Ovary (tissue), 9 donors: ENCODE results near the gene GNAI3. TPM values are rescaled to one million over a fixed set of nuclear protein-coding genes. Genes with fewer than 3 reads are reported as not detected.

ENCODE experiments used
- DNase-seq, 5 donors: peaks; one replicate each; pipeline ENCODE4 v3.0.0-alpha.2; 2019 to 2020
- H3K27ac ChIP-seq, 2 donors: fragments of 200-600 bp; one replicate each; pipeline versions ENCODE4 v1.5.1 to v1.8.0; 2019 to 2022
- H3K27me3 ChIP-seq: fragments of 200-600 bp; one replicate; pipeline ENCODE4 v1.8.0; 2022
- H3K36me3 ChIP-seq: fragments of 200-600 bp; sonication (generic); one replicate; pipeline ENCODE4 v1.5.1; 2019
- H3K4me1 ChIP-seq: one replicate; pipeline ENCODE4 v1.8.1; 2013; ENCODE audit warnings: mild to moderate bottlenecking, moderate library complexity; ENCODE audit not compliant: insufficient read depth
- H3K4me3 ChIP-seq: fragments of 200-600 bp; sonication (generic); one replicate; pipeline ENCODE4 v1.5.1; 2017
- H3K9me3 ChIP-seq, 2 donors: fragments of 200-600 bp in 1 of 2; sonication (generic) in 1 of 2; one replicate each; pipeline versions ENCODE4 v1.5.1 to v1.8.1; 2013 to 2019; ENCODE audit warnings: mild to moderate bottlenecking in 1 of 2, moderate library complexity in 1 of 2
- EP300 ChIP-seq: sonication (generic); formaldehyde crosslinking; IDR thresholded peaks from one replicate; pipeline ENCODE4 v1.6.1; 2017; ENCODE audit warnings: antibody characterized with exemption
- POLR2A ChIP-seq: fragments of 450-650 bp; IDR thresholded peaks from one replicate; pipeline ENCODE4 v1.6.1; 2017; ENCODE audit warnings: antibody characterized with exemption, mild to moderate bottlenecking, moderate library complexity
- WGBS, 3 donors: extraction: QIAGEN DNeasy Blood & Tissue Kit in 1 of 3; methylation state at CpG; one replicate each; pipeline versions ENCODE4 v1.1.5 to v1.1.7; 2013 to 2017; 5-methylcytosine and 5-hydroxymethylcytosine counted together
- intact Hi-C, 4 donors: fragments of 100-400 bp; cut with DNase I; formaldehyde crosslinking; loops; one replicate each; pipeline versions ENCODE4 v1.11.0 to v1.15.1; 2022 to 2023
- polyA plus RNA-seq, 2 donors: library from polyadenylated mRNA; stranded (reverse); fragments of 200-250 nt in 1 of 2; fragments of 350-450 nt in 1 of 2; fragmentation: Illumina TruSeq in 1 of 2; extraction: RNeasy Lipid Tissue Mini Kit (QIAGEN cat#74804) in 1 of 2; gene quantifications; one replicate each; pipeline ENCODE4 v1.2.3, GENCODE V29; 2013 to 2014
- total RNA-seq, 7 donors: library from RNA; depleted of rRNA in 2 of 7; stranded (reverse); fragments of >200 nt in 2 of 7; fragmentation: NEBNext Ultra II Directional in 3 of 7; extraction: Animal tissue kit (Norgen Biotek cat#: 25700) in 3 of 7; gene quantifications; one replicate each; pipeline versions ENCODE4 v1.1.0 to v1.2.4, GENCODE V29; 2016 to 2023
- TF ChIP-seq, protein P1 (sequence below), 3 donors: fragments of 450-650 bp in 2 of 3; fragments of 200-600 bp in 1 of 3; IDR thresholded peaks; one replicate each; pipeline versions ENCODE4 v1.5.1 to v1.8.0; 2016 to 2022; ENCODE audit warnings: antibody characterized with exemption in 3 of 3, mild to moderate bottlenecking in 1 of 3
- donor health status: DM: no; HTN: no; CAD: no; lungs with moderate emphysema.
- donor health status: DM: no; HTN: no; CAD: no.
- donor health status: Bipolar disorder and iron deficiency.
- donor health status: DM: yes; HTN: yes; CAD: no.
- donor health status: DM: no; HTN: no; CAD: no.
- donor health status: DM: yes; HTN: yes; CAD: no.

The GNAI3 gene
- total and polyA plus RNA-seq, 9 donors: 3.0 to 6.2 (median 4.8) TPM

DNA sequence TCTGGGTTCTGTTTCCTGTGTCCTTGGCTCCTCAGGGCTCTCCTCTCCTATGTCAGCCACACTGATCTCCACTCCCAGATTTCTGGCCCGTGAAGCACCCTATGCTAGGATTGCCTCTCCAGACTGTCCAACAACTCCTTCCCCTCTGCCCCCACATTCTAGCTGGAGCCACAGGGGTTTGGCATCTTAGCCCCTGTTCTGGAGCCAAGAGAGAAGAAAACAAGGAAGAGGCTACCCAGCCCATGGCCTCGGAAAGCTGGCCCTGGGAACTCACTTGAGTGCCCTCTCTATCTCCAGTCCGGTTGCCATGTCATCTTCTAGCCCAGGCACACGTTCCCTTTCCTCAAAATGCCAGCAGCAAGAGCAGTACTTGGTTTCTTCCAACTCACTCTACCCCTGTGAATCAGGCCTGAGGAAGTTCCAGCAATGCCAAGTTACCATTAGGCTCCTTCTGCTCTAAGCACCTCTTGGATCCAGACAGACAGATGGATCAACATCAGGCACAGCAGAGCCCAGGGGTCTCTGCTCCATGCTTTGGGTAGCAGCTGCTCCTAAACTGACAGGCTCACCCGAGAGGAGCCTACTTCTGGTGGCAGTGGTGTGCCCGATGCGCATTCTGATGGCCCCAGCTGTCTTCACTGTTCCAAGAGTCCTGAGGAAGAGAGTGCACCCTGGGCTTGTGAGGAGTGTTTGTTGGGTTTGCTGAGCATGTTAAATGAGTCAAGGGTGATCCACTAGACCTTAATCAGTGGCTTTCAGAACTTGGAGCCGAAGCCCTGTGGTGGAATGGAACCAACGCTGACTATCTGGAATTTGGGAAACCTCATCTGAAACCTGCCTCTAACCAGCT is 20.3 kb upstream of the GNAI3 start:
- TF ChIP-seq EP300 (no peak), POLR2A (no peak)
- TF ChIP-seq, protein P1, sequence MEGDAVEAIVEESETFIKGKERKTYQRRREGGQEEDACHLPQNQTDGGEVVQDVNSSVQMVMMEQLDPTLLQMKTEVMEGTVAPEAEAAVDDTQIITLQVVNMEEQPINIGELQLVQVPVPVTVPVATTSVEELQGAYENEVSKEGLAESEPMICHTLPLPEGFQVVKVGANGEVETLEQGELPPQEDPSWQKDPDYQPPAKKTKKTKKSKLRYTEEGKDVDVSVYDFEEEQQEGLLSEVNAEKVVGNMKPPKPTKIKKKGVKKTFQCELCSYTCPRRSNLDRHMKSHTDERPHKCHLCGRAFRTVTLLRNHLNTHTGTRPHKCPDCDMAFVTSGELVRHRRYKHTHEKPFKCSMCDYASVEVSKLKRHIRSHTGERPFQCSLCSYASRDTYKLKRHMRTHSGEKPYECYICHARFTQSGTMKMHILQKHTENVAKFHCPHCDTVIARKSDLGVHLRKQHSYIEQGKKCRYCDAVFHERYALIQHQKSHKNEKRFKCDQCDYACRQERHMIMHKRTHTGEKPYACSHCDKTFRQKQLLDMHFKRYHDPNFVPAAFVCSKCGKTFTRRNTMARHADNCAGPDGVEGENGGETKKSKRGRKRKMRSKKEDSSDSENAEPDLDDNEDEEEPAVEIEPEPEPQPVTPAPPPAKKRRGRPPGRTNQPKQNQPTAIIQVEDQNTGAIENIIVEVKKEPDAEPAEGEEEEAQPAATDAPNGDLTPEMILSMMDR (IDR thresholded peaks at IDR 0.05): no peak
- Histone ChIP-seq H3K27me3 (no peaks in the 10 kb centered on the region), H3K27ac (no peak overlapping the region), H3K9me3 (no peaks in the 10 kb centered on the region), H3K4me3 (no peak overlapping the region), H3K36me3 (no peaks in the 10 kb centered on the region), H3K4me1 (peaks cover 3% of the 10 kb centered on the region)
- WGBS, 3 donors: 78 to 82% (median 80%) methylated on average over 9 of the region's 9 CpGs
- DNase-seq: no peak
- intact Hi-C loops: no loop called here

DNA sequence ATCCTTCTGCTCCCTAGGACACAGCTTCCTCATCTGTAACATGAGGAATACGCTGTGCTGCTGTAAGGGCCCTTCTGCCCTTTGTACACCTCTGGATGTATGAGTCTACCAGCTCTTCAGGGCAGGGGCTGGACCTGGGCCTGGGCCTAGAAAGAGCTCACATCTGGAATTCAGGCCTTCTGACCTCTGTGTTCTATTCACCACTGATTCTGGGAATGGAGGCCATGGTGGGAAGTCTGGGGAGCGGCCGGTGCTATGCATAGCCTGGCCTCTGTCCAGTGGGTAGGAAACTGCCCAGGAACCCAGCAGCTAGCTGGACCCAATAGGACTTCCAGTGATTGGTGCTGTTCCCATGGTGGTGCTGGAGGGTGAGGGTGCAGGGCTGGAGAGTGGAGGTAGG is 19.7 kb upstream of the GNAI3 start:
- H3K27ac ChIP-seq: no peak overlapping the region
- 66 to 83% (median 81%) methylated on average over 3 of the region's 3 CpGs for WGBS, 3 donors
- TF ChIP-seq, protein P1 (IDR thresholded peaks at IDR 0.05): no peak
- TF ChIP-seq EP300 (no peak), POLR2A (no peak)
- no peaks in the 10 kb centered on the region for H3K9me3 ChIP-seq
- H3K27me3 ChIP-seq: no peaks in the 10 kb centered on the region
- DNase-seq: no peak
- intact Hi-C loops: no loop called here
- no peaks in the 10 kb centered on the region for H3K36me3 ChIP-seq
- no peak overlapping the region for H3K4me3 ChIP-seq
- peaks cover 3% of the 10 kb centered on the region for H3K4me1 ChIP-seq

DNA sequence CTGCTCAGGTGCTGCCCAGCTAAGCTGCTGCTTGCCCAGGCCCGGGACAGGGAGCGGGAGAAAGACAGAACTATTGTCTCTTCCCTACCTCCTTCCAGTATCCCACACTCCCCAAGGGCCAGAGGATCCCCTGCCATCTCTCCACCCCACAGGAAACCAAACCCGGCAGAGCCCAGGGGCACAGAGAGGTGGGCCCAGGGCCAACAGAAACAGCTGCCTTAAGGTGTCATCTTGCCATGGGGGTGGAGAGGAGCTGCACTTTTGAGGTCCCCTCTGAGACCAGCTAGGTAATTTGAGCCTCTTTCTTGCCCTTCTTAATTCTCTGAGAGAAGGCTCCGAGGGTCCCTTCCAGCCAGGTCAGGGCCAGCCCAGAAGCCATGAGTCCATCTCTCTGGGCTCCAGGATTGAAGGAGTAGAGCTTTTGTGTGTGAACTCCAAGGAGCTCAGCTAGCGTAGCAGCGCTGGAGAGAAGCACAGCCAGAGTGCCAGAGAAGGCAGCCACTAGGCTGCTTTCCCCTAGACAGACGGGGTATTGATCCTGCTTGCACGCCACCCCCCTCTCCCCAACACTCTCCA is 18.4 kb upstream of the GNAI3 start:
- no peak overlapping the region for H3K27ac ChIP-seq
- intact Hi-C loops: loop anchor here (2.0 to 10.0 kb wide), 5 partner anchors 38 to 268 kb away; partner anchors contain the start of genes CYB561D1 (in 3 of the 4) and PSMA5 (in 2 of the 4)
- H3K27me3 ChIP-seq: no peaks in the 10 kb centered on the region
- no peak overlapping the region for H3K4me3 ChIP-seq
- 67 to 80% (median 77%) methylated on average over 8 of the region's 8 CpGs for WGBS, 3 donors
- no peaks in the 10 kb centered on the region for H3K9me3 ChIP-seq
- DNase-seq: no peak
- peaks cover 3% of the 10 kb centered on the region for H3K4me1 ChIP-seq
- no peaks in the 10 kb centered on the region for H3K36me3 ChIP-seq
- TF ChIP-seq POLR2A: no peak
- TF ChIP-seq EP300: no peak
- TF ChIP-seq, protein P1 (IDR thresholded peaks at IDR 0.05): no peak

DNA sequence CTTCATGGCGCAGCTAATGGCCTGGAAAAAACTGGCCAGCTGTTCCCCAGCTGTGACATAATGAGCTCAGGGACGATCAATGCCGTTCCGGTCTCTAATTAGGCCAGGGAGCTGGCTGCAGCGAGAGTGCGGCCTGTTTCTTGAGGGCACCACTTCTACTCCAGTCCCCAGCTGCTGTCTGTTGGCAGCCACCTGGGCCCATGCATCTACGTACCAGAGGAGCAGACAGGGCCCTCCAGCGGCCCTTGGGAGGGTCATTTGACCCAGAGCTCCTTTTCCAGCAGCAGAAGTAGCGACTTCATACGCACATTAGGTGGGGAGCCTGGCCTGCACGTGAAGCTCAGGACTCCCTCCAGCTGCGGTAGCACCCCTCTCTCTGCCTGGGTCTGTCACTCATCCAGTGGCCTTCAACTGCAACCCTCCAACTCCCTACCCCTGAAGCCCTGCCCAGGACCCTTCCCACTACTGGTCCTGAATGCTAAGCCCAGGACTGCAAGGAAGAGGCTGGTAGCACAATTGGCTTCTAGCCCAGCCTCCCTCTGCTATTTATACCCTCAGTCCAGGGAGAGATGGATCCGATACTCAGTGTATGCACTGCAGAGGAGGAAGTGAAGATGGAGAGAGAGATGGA is 17.8 kb upstream of the GNAI3 start:
- TF ChIP-seq POLR2A: no peak
- no peak for TF ChIP-seq EP300
- TF ChIP-seq, protein P1 (IDR thresholded peaks at IDR 0.05): no peak
- peaks cover 3% of the 10 kb centered on the region for H3K4me1 ChIP-seq
- DNase-seq: no peak
- no peaks in the 10 kb centered on the region for H3K9me3 ChIP-seq
- H3K27ac ChIP-seq: no peak overlapping the region
- 75 to 83% (median 77%) methylated on average over 13 of the region's 13 CpGs for WGBS, 3 donors
- intact Hi-C loops: loop anchor here (2.0 to 10.0 kb wide), 5 partner anchors 38 to 268 kb away; partner anchors contain the start of genes CYB561D1 (in 3 of the 4) and PSMA5 (in 2 of the 4)
- no peak overlapping the region for H3K4me3 ChIP-seq
- no peaks in the 10 kb centered on the region for H3K36me3 ChIP-seq
- H3K27me3 ChIP-seq: no peaks in the 10 kb centered on the region
